IPS DF 4.7 (cell line): Measurements from ENCODE around the gene ASB1.

ENCODE experiments used
- DNase-seq: peaks from one replicate; pipeline ENCODE4 v3.0.0-alpha.2; 2013; ENCODE audit warnings: low spot score; ENCODE audit errors: extremely low read depth

The ASB1 gene

DNA sequence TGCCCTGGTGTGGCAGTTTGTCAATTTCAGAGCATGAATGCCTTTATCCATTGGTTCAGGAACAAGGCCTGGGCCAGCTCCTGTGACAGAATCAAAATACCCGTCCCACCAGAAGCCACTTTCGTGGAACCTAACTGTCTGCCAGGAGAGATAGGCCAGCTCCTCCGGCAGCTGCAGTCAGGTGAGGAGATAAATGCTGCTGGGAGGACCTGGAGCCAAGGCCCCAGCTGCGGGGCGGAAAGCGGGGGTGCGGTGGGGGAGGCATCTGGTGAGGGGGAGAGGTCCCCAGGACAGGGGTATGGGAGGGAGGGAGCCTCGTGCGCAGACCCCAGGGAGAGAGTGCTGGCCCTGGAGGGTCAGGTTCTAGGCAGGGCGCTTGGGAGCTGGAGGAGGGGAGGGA lies 4.4 kb upstream of the ASB1 start:
- DNase-seq: no peak

DNA sequence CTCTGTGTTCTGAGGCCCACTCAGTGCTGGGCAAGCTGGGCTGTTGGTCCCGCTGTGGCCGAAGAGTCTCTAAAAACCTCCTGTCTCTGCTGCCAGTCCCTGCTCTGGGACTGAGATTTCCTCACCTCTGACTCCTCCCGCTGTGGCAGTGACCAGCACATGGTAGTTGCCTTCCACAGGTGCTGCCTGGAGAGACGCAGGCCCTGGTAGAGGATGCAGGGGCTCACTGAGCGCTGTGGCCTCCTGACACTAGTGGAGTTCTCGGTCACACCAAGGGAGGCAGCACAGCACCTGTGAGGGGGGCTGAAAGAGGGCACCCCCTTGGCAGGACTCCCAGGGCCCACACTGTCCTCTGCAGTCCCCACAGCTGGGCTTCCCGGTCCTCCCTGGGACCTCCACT lies 3.8 kb upstream of the ASB1 start:
- no peak for DNase-seq

DNA sequence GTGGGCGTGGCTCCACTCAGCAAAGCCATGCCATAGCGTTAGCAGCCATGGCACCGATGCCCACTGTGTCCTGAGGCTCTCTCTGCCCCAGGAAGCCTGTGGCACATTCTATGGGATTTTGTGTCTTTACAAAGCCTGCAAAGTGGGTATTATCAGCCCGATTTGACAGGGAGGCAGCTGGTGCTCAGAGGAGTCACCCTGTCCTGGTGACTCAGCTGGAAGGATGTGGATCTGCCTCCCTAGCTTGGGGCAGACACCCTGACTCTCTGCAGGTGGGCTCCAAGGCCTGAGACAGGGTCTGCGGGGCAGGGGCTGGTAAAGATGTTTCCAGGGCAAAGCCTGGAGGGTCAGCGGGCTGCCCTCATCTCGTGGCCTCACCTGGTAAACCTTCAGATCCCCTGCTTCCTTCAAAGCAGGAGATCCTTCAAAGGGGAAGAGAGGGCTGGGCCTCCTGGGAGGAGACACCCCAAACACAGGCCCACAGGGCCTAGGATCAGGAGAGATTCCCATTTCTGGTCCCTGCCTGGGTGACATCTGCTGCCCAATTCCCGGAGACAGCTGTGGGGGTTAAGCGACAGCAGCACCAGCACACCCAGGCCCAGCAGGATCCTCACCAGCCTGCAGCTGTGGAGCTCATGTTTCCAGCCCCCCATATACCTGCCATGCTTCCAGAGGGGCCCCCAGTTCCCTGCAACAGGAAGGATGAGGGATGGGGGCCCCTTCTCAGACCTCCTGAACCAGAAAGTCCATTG lies 3.0 kb upstream of the ASB1 start:
- no peak for DNase-seq

DNA sequence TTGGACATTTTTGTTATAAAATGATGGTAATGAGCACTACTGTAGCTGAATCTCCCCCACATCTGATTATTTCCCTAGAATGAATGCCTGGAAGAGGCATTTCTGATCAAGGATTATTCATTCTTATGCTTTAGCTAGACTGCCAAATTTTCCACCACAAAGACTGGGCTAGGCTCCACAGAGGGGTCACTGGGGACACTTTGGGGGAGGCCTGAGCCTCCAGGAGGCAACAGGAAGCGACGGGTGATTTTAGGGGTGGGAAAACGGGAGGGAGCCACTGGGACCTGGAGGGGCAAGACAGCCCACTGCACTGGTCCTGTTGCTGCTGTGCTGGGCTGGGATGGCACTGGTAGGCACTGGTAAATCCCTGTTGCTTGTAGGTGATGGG lies 2.4 kb upstream of the ASB1 start:
- no peak for DNase-seq

DNA sequence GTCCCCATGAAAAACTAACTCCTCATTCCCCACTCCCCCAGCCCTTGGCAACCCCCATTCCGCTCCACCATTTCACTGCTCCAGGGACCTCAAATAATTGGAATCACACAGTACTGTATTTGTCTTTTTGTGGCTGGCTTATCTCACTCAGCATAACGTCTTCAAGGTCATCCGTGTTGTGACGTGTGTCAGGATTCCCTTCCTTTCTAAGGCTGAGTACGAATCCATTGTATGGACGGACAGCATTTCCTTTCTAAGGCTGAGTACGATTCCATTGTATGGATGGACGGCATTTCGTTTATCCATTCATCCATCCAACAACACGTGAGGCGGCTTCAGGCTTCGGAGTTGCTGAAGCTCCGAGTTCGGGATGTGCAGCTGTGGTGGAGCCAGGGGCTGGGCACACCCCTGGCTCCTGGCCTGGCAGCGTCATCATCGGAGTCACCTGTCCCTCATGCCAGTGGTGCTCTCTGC lies 1.2 kb upstream of the ASB1 start:
- no peak for DNase-seq

DNA sequence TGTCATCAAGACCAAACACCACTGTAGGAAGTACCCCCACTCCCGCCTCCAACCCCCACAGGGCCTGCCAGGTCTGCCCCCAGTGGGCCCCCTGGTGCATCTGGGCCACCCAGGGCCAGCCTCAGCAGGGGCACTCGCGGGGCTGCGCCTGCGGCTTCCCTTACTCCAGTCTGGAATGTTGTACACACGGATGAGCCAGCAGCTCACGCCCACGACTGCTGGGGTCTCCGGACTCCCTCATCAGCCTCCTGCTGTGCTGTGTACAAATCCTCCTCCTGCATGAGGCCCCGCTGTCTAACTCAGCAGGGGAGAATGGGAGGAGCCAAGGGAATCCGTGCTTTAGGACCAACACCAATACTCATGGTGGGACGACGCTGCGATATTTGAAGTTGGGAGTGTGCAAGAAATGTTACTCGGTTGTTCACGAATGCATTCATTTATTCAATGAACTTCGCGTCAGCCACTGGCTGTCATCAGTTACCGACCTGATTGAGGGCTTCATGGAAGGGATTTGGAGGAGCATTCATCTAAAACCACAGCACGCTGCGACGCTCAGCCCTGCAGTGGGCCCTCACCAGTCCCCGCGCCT lies 654 bp upstream of the ASB1 start:
- DNase-seq: no peak

DNA sequence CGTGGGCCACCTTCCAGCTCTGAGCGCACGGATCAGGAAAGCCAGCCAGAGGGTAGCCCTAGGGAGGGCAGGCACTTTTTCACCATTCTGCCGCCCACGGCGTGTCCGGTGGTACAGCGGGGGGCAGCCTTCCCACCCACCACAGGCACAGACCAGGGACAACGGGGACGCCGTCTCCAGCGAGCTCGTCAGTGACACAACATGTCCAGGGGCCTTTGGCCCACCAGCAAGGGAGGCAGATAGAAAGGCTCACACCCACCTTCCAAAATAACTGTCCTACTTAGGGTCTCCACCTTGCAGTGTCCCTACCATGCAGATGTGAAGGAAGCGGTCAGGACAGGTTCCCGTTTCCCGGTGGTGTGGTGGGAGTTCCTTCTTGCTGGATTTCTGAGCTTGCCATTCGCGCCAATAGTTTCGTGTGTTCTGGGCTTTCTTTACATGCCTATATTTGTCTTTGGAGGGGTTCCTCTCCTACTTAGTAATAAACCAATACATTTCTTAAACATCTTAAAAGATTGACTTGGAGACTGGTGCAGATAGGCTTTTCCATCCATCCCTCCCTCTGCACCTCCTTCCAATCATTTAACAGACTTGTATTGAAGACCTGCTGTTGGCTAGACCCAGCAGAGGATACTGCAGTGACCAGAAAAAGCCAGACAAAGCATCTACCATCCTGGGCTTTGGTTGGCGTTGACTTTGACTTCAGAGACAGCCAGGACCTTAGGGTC lies 872 bp downstream of the ASB1 start:
- no peak for DNase-seq

DNA sequence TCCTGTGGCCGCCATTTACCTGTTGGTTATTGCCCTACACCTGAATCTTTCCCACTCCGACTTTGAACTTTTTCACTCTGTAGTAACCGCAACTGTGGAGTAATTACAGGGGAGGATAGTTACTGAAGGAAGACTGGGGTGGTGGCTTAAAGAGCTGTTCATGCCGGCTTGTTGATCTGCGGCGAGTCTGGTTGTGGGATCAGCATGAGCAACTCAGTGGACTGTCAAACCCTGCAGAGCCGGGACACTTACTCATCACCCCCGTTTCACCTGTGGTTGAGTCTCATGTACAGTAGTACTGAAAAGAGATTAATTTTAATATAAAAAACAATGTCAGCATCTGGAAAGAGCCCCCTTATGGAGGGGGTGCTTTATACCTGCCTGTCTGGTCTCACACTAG lies 2.1 kb downstream of the ASB1 start:
- DNase-seq: no peak

DNA sequence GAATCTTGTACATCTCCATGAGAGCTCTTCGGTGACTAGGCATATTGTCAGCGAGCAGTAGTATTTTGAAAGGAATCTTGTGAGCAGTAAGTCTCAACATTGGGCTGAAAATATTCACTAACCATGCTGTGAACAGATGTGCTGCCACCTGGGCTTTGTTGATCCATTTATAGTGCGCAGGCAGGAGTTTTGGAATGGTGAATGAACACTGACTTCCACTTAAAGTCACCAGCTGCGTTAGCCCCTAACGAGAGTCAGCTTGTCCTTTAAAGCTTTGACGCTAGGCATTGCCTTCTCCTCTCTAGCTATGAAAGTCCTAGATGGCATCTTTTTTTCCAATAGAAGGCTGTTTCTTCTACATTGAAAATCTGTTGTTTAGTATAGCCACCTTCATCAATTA lies 4.1 kb downstream of the ASB1 start:
- DNase-seq: no peak

DNA sequence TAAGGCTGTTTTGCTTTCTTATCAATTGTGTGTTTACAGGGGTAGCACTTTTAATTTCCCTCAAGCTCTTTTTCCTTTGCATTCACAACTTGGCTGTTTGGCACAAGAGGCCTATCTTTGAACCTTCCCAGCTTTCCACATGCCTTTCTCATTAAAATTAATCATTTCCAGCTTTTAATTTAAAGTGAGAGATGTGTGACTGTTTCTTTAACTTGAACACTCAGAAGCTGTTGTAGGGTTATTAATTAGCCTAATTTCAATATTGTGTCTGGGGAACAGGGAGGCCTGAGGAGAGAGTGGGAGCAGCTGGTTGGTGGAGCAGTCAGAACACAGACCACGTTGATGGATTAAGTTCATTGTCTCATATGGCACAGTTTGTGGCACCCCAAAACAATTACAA lies 4.7 kb downstream of the ASB1 start:
- no peak for DNase-seq

DNA sequence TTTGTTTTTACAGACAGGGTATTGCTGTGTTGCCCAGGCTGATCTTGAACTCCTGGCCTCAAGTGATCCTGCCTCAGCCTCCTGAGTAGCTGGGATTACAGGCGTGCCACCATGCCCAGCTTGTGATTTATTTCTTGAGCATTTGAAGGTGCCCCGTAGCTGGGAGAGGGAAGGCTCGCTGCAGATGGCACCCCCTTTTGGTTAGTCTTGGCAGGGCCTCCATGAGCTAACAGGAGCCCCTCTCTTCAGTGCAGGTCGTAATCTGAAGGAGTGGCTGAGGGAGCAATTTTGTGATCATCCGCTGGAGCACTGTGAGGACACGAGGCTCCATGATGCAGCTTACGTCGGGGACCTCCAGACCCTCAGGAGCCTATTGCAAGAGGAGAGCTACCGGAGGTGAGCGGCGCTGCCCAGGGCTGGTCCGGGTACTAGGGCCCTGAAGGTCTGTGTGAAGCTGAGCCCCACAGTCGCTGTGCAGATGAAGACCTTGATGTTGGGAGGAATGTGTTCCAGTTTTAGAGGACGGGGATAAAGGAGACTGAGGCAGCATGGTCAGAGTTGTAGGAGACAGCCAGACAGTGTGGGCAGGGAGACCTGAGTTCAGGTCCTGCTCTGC lies 6.7 kb downstream of the ASB1 start:
- no peak for DNase-seq

DNA sequence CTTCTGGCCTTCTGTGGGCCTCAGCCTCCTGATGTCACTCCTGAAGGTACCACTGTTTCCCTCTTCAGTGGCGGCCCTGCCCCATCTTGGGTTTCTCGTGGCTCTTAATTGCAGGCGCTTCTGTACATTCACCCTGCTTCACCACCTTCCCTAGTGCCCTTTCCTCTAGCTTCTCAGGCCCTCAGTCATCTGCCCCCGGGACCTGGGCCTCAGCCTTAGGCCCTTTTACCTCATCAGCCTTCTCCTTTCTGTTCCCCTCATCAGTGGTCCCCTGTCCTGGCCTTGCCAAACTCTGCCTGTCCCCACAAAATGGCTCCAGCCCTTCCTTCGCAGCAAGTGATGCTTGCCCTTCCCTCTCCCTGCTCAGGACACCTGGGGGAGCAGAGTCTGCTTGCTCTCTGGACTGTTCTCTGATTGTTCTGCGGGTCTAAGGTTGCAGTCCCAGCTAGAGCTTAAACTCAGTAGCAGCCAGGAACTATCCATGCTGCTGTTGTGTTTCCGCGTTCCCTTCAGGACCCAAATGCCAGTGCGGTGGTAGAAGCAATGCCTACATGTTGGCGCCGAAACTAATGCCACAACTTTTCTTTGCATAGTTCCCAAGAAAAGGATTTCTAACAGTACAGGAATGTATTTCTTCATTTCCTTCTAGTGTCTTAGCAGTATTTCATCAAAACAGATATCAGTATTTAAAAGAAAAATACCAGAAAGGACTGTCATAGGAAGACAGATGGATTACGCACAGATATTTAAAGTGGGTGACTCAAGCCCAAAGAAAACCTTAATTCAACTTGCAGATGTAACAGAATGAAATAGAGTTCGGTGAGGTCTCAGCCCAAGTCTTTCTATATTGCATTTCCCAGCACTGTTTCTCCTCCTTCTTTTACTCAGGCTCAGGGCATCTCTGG lies 7.5 kb downstream of the ASB1 start:
- no peak for DNase-seq

DNA sequence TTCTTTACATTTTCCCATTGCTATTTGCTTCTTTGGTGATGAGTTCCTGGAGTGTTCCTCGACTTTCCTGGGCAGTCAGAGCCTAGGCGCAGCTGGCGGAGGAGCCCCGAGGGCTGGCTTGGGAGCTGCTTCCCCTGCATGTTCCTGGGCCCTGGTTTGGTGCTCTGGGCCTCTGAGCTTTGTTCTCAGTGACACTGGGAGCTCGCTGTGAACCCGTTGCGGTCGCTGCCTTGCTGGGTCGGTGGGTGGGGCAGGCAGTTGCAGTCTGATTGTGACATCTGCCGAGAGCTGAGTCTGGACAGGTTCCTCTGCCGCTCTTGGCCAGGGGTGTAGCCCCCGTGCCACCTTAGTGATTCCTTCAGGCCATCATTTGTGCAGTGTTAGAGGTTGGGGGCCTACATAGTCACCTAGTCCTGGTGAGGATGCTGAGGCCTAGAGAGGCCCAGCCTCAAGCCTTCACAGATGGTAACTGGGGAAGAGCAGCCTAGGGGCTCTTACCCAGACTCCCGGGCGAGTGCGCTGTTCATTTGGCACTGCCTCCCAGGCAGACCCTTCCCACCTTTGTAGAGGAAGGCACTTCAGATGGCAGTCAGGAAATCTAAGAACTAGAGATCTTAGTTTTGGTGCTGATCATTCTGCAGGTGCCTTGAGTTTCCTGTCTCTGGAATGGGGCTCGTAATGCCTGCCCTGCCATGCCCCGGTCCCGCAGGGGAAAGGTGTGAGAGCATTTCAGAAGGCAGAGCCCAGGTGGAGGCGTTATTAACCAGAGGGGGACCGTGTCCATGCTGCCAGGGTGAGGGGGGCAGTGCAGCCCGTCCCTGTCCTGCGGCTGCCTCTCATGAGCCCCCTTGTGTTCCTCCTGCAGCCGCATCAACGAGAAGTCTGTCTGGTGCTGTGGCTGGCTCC lies 8.4 kb downstream of the ASB1 start:
- no peak for DNase-seq

DNA sequence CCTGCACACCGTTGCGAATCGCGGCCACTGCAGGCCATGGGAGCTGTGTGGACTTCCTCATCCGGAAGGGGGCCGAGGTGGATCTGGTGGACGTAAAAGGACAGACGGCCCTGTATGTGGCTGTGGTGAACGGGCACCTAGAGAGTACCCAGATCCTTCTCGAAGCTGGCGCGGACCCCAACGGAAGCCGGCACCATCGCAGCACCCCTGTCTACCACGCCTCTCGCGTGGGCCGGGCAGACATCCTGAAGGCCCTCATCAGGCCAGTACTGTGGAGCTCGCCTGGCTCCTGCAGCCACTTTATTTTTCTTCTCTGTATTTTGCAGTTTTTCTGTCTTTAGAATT lies 9.0 kb downstream of the ASB1 start:
- DNase-seq: no peak

DNA sequence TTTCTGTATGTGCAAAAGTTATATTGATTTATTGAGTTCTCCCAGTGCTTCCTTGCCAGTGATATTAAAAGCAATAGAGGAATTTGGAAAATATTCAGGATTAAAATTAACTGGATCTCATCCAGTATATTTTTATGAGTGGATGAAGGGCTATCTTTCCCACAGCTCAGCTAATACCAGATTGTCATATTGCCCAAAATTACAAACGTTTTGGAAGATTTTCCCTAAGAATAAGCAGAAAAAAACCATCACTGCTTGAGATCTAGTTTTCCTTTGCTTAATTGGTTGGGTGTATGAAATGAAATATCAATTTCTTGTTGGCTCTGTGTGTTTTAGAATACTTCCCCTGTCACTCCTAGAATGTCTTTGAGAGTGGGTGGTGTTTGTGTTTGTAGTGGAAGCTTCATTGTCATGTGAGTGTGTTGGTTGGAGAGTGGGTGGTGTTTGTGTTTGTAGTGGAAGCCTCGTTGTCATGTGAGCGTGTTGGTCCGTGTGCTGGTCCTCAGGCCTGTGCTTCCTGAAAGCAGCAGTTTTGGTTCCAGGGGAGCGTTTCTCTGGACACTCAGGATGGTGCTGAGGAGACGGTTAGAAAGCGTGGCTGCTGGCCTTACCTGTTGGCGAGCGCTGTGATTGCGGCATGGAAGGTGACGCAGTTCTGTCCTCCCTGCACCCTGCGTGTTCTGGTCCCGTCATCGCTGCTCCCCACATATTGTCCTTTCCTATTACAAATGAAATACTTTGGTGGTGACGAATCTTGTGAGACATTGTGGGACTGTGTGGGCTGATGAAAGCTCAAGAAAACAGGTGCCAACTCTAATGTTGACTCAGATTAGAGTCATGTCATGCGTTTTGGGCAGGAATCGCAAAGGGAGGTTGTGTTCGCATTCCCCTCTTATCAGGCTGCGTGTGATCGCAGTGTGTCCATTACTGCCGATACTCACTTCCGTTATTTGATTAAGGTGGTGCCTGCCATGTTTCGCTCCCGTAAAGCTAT lies 12.4 kb downstream of the ASB1 start:
- DNase-seq: no peak

DNA sequence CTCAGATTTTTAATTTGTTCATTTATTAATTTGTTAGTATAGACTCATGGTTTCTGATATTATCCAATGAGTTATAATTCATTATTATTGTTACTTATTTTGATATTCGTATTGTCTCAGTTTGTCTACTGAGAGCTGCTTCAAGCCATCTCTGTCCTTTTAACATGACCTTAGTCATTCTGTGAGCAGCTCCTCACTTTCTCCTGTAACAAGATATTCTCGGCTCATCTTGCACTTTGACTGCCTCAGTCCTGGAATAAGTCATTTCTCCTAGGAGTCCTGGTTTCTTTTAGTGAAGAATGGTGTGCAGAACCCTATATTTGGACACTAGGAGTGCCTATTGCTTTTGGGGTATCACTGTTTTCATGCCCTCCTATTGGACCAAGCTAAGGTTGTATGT lies 13.2 kb downstream of the ASB1 start:
- no peak for DNase-seq

DNA sequence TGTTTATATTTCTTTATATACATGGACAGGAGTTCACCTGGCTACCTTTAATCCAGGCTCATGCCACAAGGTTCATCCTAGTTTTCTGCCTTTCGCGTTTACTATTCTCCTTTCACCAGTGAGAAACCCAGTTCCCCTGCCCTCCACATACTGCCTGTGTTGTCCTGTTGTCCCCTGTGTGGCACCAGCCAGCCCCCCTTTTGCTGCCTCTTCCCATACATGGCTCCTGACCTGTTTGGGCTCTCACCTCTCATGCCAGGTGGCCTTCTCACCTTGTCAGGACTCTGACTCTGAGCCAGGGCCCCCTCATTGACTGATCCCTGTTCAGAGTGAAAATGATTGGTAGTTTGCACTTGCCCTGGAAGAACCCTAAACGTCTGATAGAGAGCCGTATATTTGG lies 13.6 kb downstream of the ASB1 start:
- DNase-seq: no peak

DNA sequence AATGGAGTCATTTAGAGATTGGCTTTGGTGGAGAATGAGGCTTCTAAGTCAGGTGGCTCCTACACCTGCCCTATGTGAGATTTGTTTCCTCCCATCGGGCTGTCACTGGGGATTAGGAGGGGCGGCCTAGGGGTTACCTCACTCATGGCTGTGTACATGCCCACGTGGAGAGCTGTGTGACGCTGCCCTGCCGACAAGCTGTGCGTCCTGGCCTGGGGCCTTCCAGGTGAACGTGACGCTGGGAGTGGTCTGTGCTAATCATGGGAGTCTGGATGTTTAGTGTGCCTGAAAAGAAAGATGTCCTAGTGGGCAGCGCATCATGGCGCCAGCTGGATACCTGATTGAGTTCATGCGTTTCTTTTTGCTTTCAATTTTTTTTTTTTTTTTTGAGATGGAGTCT lies 14.0 kb downstream of the ASB1 start:
- no peak for DNase-seq
